NOMO-1 treated with DMSO at 0.1 percent for 48 hours (cell line): Measurements from ENCODE around the gene C1orf21.

Experiments used
- DNase-seq: peaks from one replicate; lab custom pipeline; 2025; ENCODE audit not compliant: unreplicated experiment; lab: John Stamatoyannopoulos, UW

C1orf21 gene

DNA sequence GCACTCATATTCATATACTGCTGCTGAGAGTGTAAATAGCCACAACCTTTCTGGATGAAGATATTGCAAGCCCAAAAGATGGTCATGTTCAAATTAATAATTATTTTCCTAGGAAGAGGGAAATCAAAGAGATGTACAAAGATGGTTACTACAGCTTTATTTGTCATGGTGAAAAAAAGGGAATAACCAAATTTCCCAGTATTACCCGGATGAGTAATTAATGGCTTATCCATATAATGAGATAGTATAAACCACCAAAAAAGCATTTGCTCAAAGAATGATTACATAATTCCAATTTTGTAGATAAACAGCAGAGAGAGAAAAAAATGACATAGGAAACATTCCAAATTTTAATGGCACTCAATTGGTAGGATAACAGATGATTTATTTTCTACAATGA lies 165.6 kb downstream of the C1orf21 start:
- no peak for DNase-seq

DNA sequence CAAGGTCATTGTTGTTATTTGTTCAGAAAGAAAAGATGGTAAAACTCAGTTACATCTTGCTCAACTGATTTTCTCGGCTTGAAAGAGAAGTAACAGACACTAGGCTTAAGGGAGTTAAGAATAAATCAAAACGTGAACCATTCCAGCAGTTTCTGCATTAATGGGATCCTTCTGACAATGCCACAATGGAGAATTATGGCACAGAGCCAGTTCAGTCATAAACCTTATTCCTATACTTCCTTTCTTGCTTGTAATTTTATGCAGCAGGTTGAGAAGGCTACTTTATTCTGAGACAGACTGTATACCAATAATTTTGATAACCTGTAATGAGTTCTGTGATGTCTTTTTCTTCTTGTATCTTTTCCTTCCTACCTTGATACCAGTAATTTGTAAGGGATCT lies 167.0 kb downstream of the C1orf21 start:
- DNase-seq = no peak

DNA sequence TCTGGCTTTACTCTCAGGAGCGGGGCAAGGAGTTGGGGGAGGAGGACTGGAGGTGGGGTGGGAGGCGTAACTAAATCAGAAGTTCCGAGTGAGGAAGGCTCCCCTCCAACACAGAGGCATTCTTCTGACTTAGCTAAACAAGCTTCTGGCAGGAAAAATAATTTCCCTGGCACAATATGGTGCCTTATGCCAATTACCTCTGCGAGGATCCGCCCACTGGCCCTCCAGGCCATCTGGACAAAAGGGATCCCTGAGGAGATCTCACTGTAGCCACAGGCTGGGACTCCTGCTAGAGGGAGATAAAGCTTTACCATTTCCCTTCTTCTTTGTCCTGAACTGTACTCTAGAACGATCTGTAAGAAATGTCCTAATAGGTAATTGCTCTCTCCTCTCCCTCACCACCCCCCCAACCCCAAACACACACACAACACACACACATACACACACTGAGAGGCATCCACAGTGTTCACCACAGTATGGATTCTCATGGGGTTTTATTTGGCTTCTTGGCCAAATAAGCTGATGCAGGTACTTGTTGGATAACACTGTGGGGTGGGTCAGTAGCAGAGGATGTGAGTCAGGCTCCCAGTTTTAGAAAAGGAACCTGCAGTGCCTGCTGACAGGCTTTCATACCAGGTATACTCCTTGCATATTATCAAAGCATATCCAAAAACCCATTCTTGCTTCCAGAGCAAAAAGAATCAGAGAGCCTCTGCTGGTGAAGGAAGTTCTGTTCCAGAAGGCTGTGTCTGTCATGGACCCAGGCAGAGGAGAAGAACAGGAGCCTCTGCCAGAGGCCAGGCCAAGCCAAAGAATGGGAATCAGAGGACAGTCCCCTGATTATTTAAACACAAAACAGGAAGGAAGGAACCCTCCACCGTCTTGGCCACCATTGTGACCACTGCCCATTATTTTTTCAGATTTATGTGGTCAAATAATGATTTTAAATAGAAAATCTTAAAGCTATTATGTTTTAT lies 169.1 kb downstream of the C1orf21 start:
- no peak for DNase-seq

DNA sequence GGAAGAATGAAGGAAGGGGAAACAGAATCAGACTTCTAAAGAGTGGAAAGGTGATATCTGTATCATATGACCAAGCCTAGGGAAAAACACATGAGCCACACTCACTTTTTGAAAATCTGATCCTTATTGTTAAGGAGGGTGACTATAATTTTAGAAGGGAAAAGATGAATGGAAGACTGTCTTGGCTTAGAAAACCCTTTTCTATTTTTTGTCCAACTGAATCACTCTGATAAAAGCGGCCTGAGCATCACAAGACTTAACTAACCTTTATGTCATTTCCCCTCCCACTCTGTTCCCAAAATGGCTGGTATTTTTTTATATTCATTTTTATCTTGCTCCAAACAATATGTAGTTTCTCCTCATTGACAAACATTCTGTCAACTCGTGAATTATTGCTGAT lies 169.8 kb downstream of the C1orf21 start:
- no peak for DNase-seq

DNA sequence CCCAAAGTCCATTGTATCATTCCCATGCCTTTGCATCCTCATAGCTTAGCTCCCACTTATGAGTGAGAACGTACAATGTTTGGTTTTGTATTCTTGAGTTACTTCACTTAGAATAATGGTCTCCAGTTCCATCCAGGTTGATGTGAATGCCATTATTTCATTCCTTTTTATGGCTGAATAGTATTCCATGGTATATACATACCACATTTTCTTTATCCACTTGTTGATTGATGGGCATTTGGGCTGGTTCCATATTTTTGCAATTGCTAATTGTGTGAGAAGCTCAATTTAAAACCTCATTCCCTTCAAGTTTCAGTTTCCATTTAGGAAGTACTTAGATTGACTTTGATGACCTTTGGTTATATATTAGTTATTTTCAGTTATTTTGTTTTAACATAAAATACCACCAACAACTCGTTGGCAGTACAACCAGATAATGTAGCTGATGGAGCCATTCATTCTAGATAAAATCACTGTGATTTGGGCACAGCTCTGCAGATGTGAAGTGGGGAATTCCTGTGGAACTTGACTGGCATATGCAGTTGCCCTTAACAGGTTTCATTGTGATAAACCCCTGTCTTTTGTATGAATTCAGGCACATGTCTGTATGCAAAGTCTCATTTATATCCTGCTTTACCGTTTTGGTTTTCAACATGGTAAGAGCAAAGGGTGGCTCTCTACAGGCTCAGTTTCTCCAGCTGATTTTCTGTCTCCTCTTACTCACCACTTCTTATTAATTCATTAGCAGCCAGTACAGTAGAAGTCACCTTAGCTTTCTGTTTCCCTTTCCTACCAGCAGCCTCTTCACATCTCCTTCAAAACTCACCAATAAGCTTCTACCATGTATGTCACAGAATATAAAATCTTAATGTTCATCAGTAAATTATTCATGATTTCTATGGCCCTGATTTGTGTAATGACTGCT lies 170.9 kb downstream of the C1orf21 start:
- no peak for DNase-seq

DNA sequence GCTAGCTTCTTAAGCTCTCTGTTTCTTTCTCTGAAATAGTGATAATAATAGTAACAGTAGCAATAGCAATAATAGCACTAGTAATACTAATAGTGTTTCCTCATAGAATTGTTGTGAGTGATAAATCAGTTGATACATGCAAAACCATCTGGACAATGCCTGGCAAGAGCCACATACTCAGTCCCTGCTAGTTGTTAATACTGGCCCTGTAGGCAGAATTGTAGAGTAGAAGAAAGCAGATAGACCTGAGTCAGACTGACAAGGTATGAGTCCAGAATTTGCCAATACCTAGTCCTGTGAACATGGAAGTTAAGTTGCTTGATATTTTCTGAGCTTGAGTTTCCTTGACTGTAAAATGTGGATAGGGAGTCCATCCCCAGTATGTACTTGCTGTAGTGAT lies 171.9 kb downstream of the C1orf21 start:
- DNase-seq = no peak

DNA sequence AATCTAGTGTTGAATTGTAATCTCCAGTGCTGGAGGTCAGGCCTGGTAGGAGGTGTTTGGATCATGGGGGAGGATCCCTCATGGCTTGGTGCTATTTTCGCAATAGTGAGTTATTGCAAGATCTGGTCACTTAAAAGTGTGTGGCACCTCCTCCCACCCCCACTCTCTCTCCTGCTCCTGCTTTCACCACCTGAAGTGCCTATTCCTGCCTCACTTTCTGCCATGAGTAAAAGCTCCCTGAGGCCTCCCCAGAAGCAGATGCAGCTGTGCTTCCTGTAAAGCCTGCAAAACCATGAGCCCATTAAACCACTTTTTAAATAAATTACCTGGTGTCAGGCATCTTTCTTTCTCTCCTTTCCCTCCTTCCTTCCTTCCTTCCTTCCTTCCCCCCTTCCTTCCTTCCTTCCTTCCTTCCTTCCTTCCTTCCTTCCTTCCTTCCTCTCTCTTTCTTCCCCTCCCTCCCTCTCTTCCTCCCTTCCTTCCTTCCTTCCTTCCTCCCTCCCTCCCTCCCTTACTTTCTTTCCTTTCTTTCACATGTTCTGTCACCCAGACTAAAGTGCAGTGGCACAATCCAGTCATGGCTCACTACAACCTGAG lies 172.4 kb downstream of the C1orf21 start:
- no peak for DNase-seq

DNA sequence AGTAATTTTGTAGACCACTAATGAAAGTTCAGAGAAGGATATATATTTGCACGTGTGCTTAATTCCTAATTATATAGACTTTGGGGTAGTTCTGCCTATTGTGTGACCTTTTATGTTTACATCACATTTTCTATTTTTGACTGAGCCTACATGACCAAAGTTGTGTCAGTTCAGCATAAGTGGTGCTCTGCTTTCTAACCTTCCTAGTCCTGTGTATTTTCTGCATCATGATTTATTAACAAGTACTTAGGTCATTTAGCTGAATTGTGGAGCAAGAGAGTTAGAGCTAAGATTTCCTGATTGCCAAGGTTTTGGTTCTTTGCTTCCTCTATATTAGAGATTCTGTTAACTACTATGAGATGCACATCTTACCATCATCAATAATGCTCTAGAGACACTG lies 176.0 kb downstream of the C1orf21 start:
- DNase-seq = peak; percentile 15

DNA sequence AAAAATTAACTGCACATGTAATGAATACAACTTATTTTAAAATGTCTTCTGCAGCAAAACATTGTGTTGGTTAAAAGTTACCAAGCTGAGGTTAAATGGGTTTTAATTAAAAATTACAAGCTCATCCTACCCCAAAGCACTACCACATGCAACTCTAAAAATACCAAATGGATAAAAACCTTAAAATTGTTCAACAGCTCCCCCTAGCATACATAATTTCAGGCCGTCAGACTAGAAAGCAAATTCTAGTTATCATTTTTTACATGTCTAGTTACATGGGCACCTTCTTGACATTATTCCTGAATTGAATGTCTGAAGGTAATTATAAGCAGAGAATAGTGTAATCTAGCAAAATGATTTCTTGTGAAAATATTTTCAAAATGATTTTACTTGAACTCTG lies 176.5 kb downstream of the C1orf21 start:
- DNase-seq = peak; percentile 23

DNA sequence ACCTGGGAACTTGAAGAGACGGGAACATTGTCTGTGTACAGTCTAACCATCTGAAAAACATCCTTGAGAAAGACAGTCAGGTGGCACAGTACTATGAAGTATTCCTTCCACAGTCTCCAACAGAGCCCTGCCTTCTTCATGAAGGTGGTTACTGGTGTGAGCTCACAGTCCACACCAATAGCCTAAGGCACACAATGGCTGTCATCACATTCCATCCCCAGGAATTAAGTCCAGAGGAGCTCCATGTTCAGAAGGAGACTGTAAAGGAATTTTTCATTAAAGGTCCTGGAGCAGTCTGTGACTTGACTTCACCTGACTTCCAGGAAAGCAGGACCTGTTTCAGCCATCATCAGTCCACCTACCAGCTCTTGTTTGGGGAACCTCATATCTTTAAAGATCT lies 180.2 kb downstream of the C1orf21 start:
- DNase-seq = no peak

DNA sequence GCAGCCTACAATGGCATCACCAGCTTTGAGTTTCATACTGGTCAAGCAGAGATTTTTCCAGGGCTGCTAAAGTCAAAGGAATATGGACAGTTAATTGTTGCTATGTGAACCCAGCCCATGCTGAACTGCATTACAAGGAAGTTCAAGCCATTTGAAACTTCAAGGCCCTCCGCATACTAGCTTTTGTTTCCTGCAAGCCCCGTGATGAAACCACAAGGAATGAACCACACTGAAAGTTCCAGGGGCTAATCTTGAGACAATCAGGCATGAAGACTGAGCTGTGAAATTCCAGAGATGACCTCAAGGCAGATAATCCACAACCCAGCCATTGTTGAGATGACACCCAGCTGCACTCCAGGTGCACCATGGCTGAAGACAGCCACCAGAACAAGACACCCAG lies 180.8 kb downstream of the C1orf21 start:
- DNase-seq = no peak

DNA sequence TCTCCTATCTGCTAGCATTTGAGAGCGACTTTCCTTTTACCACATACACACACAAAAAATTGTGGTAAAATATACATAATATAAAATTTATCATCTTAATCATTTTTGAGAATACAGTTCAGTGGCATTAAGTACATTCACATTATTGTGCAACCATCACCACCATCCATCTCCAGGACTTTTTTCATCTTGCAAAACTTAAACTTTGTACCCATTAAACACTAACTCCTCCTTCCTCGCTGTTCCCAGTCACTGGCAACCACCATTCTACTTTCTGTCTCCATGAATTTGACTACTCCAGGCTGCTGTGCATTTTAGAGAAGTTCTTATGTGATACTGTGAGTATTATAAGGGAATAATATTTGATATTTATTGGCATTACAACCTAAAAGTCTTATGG lies 181.3 kb downstream of the C1orf21 start:
- DNase-seq = no peak

DNA sequence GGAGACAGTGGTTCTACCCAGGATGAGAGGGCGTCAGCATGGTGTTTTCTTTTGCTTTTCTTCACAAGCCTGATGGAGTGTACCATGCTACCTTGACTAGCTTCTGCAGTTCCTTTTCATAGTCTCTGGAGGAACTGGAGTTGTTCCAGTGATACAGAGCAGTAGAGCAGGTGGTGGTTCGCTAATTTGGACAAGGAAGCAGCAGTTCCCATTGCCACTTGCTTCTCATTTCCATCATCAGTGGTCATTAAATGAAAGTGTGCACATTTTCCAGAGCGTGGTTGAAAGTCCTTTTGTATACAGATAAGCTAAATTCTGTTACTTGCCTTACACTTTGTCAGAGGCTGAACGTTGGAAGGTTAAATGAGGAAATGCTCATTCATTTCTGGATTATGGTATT lies 182.3 kb downstream of the C1orf21 start:
- DNase-seq = no peak

DNA sequence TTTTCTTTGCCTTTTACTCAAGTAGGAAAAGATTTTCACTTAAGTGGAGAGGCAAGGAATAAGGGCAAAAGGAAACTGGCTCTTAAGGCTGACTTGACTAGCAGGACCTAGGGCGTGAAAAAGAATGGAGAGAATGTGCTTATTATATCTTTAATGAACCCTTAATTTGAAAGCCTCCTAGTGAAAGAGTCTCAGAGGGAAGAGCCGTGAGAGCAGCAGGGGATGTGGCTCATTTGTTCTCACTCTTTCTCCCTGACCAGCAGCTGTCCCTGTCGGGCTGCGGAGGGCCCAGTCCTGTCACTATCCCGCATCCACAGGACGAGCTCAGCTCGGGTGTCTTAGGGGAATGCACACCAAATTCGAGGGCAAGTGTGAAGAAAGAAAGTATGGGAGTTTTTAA lies 187.8 kb downstream of the C1orf21 start:
- no peak for DNase-seq

DNA sequence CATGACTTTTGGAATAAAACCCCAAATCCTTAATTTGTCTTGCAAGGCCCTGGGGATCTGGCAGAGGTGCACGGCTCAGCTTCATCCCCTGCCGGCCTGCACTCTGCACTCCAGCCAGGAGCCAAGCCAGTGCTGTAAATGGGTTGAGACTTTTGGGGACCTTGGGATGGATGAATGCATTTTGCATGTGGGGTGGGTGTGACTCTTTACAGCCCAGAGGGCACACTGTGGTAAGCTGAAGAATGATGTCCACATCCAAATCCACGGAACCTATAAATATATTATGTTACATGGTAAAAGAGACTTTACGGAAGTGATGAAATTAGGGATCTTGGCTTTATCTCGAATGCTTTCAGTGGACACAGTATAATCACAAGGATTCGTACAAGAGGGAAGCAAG lies 190.0 kb downstream of the C1orf21 start:
- no peak for DNase-seq

DNA sequence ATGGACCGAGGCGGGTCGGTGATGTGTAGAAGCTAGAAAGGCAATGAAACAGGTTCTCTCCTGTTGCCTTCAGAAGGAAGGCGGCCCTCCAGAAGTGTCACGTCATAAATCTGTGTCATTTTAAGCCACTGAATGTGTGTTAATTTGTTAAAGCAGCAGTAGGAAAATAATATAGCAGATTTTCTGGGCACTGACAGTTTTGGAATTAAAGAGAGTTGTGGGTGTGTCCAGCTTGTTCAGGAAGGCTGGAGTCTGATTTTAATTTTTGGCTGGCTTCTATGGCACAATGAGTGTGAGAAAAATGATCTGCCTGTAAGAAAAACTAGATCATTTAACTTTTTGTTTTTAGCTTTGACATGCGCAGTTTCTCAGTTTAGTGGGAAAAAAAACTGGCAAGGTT lies 190.5 kb downstream of the C1orf21 start:
- no peak for DNase-seq

DNA sequence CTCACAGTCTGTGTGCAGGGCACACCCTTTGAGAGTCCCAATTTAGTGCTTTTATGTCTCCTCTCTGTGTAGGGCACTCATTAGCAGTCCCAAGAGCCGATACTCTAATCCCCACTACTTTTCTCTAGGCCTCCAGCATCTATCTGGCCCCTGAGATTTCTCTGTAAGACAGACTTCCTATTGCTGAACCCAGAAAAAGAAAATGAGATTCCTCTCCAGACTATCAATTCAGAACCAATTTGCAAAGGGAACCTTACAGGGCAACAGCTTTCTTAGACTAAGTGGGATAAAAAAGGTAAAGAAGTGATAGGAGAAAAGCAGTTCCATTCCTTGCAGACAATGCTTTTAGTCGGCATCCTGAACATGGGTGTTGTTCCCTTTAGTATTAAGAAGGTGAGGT lies 195.6 kb downstream of the C1orf21 start:
- DNase-seq = no peak

DNA sequence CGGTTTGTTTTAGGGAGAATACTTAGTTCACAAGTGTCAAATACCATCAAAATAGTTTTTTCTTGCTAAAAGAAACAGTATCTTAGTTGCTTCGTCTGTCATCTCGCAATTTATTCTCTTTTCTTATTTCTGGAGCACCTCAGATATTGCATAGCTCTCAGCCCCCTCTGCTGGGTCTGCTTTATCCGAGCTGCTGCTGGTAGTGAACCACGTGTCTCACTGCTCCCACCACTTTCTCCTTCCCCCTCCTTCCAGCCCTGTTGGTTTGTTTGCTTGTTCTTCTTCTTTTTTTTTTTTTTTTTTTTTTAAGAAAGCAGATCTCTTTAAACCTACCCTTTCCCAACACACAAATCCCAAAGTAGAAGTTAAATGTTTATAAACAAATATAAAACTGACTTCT lies 197.0 kb downstream of the C1orf21 start:
- no peak for DNase-seq

DNA sequence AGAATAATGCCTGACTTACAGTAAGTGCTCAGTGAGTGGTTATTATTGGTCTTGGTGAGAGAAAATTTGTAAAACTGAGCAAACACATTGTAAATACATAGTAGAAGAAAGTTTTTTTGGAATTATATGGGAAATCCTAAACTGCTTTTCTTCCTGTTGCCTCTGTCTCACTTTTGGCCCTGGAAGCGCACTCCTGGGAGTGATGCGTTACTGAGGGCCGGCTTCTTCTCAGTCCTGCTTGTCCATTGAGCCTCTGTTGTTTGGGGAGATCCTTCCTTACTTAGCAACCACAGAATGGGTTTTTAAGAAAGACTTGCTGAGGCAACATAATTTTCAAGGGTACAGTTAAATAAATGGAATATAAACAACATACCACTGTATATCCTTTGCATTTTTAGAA lies 201.9 kb downstream of the C1orf21 start:
- DNase-seq = no peak

DNA sequence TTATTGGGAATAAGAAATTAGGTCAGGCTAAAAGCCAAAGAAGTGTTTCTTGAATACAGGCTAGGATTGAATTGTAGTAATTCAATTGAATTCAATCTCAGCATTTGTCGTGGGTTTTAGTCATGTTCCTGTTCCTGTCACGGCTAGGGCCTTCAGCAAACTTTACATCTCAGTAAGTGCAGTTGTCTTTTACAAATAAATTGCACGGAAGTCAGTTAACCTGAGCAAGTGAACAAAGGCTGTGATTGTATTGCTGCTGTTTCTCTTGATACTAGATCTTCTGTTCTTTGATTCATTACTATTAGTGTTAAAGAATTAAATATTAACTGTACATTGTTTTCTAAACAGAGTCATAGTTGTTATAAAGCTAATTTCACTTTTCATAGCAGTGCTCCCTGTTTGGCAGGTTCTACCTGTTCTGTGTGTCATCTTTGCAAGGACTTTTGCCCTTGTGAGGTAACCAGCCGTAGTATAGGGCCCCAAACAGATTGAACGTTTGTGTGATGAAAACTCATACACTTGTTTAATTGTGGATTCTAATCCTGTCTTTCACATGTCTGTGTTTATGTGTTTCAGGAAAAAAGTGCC lies 203.4 kb downstream of the C1orf21 start:
- DNase-seq = no peak

DNA sequence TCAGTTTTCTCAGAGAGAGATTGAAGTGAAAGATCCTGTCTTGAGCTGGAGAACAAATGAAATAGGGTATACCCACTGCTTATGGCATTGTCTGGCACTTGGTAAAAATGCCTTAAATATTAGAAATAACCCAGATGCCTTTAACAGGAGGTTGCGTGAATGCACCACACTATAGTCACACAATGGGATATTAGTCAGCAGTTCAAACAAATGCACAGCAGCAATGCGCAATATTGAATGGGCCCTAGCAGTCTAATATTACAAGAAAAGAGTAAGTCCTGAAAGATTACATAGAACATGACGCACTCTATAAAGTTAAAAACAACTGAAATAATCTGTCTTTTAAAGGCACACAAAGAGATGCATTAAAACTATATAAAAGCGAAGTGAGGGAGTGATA lies 206.8 kb downstream of the C1orf21 start:
- no peak for DNase-seq
